ENCODE measurements around the gene CLDN24. TPM values are rescaled to one million over a fixed set of nuclear protein-coding genes. Genes with fewer than 3 reads are reported as not detected.

Gene CLDN24
- total and polyA plus RNA-seq, 7 experiments from 2014 or later: not detected

GRCh38 chr4:183332447-183332846, 10.2 kb upstream of the CLDN24 start:
- H3K27ac ChIP-seq (ENCODE audit: low read depth, low read length): no peak overlapping the region
- H3K27me3 ChIP-seq (ENCODE audit: control insufficient read depth in 2 of 2, insufficient read depth in 2 of 2, low read length in 2 of 2): no peaks in the 10 kb centered on the region
- intact Hi-C loops (cut with micrococcal nuclease): no loop called here
- H3K4me1 ChIP-seq (ENCODE audit: control insufficient read depth in 2 of 2, insufficient read depth in 2 of 2, low read length in 2 of 2): no peaks in the 10 kb centered on the region
- no peak for DNase-seq
- ChIA-PET CTCF (no interaction called here), POLR2A (no interaction called here)
- peaks cover 0 to 4% (median 0%) of the 10 kb centered on the region in 7 donors for H3K4me1 Mint-ChIP-seq
- peaks cover 0 to 9% (median 0%) of the 10 kb centered on the region in 11 donors for H3K9me3 Mint-ChIP-seq
- H3K4me3 Mint-ChIP-seq: no peak overlapping the region
- H3K27me3 Mint-ChIP-seq: peaks cover 5 to 21% (median 18%) of the 10 kb centered on the region in 5 donors
- H3K4me3 ChIP-seq (ENCODE audit: low read length): no peak overlapping the region
- H3K27ac Mint-ChIP-seq: no peak overlapping the region
- no peaks in the 10 kb centered on the region for H3K36me3 ChIP-seq (ENCODE audit: control insufficient read depth in 2 of 3, insufficient read depth in 3 of 3, low read length in 3 of 3)
- no peaks in the 10 kb centered on the region for H3K9me3 ChIP-seq (ENCODE audit: control insufficient read depth in 2 of 3, low read length in 3 of 3)
- H3K36me3 Mint-ChIP-seq: peaks cover 0 to 9% (median 0%) of the 10 kb centered on the region in 5 donors
- no peak for ATAC-seq

- Mint-ChIP-seq H3K4me3 (no peak overlapping the region), H3K4me1 (peaks cover 0 to 4% (median 0%) of the 10 kb centered on the region in 7 donors), H3K36me3 (peaks cover 0 to 9% (median 0%) of the 10 kb centered on the region in 5 donors), H3K27ac (no peak overlapping the region), H3K9me3 (peaks cover 0 to 15% (median 3%) of the 10 kb centered on the region in 11 donors), H3K27me3 (peaks cover 5 to 18% (median 18%) of the 10 kb centered on the region in 5 donors)
- ATAC-seq (no peak), DNase-seq (no peak)
- ChIA-PET POLR2A (no interaction called here), CTCF (no interaction called here)
- Histone ChIP-seq H3K4me1 (ENCODE audit: control insufficient read depth in 2 of 2, insufficient read depth in 2 of 2, low read length in 2 of 2) (no peaks in the 10 kb centered on the region), H3K9me3 (ENCODE audit: control insufficient read depth in 2 of 3, low read length in 3 of 3) (no peaks in the 10 kb centered on the region), H3K27me3 (ENCODE audit: control insufficient read depth in 2 of 2, insufficient read depth in 2 of 2, low read length in 2 of 2) (no peaks in the 10 kb centered on the region), H3K27ac (ENCODE audit: low read depth, low read length) (no peak overlapping the region), H3K36me3 (ENCODE audit: control insufficient read depth in 2 of 3, insufficient read depth in 3 of 3, low read length in 3 of 3) (no peaks in the 10 kb centered on the region), H3K4me3 (ENCODE audit: low read length) (no peak overlapping the region)
- intact Hi-C loops (cut with micrococcal nuclease): no loop called here
These were observed 8.6 kb upstream of the CLDN24 start for GRCh38 chr4:183330841-183331240.

GRCh38 chr4:183329954-183330742, 7.9 kb upstream of the CLDN24 start:
- POLR2A ChIA-PET: no interaction called here
- ATAC-seq: no peak
- Mint-ChIP-seq H3K27ac (no peak overlapping the region), H3K9me3 (peaks cover 0 to 15% (median 3%) of the 10 kb centered on the region in 11 donors), H3K36me3 (peaks cover 0 to 9% (median 0%) of the 10 kb centered on the region in 5 donors), H3K4me1 (no peaks in the 10 kb centered on the region), H3K27me3 (peaks cover 5 to 18% (median 12%) of the 10 kb centered on the region in 5 donors), H3K4me3 (no peak overlapping the region)
- no peaks in the 10 kb centered on the region for H3K9me3 ChIP-seq (ENCODE audit: control insufficient read depth in 2 of 3, low read length in 3 of 3)
- no peak for DNase-seq
- intact Hi-C loops (cut with micrococcal nuclease): no loop called here
- CTCF ChIA-PET: no interaction called here
- H3K27me3 ChIP-seq (ENCODE audit: control insufficient read depth in 2 of 2, insufficient read depth in 2 of 2, low read length in 2 of 2): no peaks in the 10 kb centered on the region
- H3K4me3 ChIP-seq (ENCODE audit: low read length): no peak overlapping the region
- H3K4me1 ChIP-seq (ENCODE audit: control insufficient read depth in 2 of 2, insufficient read depth in 2 of 2, low read length in 2 of 2): no peaks in the 10 kb centered on the region
- no peaks in the 10 kb centered on the region for H3K36me3 ChIP-seq (ENCODE audit: control insufficient read depth in 2 of 3, insufficient read depth in 3 of 3, low read length in 3 of 3)
- H3K27ac ChIP-seq (ENCODE audit: low read depth, low read length): no peak overlapping the region

GRCh38 chr4:183329244-183329643, 7.0 kb upstream of the CLDN24 start:
- Mint-ChIP-seq H3K4me1 (no peaks in the 10 kb centered on the region), H3K27ac (no peak overlapping the region), H3K36me3 (peaks cover 0 to 9% (median 0%) of the 10 kb centered on the region in 5 donors), H3K9me3 (peaks cover 0 to 15% (median 3%) of the 10 kb centered on the region in 11 donors), H3K4me3 (no peak overlapping the region), H3K27me3 (peaks cover 5 to 18% (median 12%) of the 10 kb centered on the region in 5 donors)
- DNase-seq (no peak), ATAC-seq (no peak)
- POLR2A ChIA-PET: no interaction called here
- H3K27ac ChIP-seq (ENCODE audit: low read depth, low read length): no peak overlapping the region
- H3K4me3 ChIP-seq (ENCODE audit: low read length): no peak overlapping the region
- CTCF ChIA-PET: no interaction called here
- no peaks in the 10 kb centered on the region for H3K36me3 ChIP-seq (ENCODE audit: control insufficient read depth in 2 of 3, insufficient read depth in 3 of 3, low read length in 3 of 3)
- intact Hi-C loops (cut with micrococcal nuclease): no loop called here
- no peaks in the 10 kb centered on the region for H3K9me3 ChIP-seq (ENCODE audit: control insufficient read depth in 2 of 3, low read length in 3 of 3)
- no peaks in the 10 kb centered on the region for H3K4me1 ChIP-seq (ENCODE audit: control insufficient read depth in 2 of 2, insufficient read depth in 2 of 2, low read length in 2 of 2)
- H3K27me3 ChIP-seq (ENCODE audit: control insufficient read depth in 2 of 2, insufficient read depth in 2 of 2, low read length in 2 of 2): no peaks in the 10 kb centered on the region

- Mint-ChIP-seq H3K4me1 (no peaks in the 10 kb centered on the region), H3K27me3 (peaks cover 4 to 14% (median 12%) of the 10 kb centered on the region in 5 donors), H3K27ac (no peak overlapping the region), H3K4me3 (no peak overlapping the region), H3K36me3 (peaks cover 0 to 9% (median 0%) of the 10 kb centered on the region in 5 donors), H3K9me3 (peaks cover 0 to 15% (median 3%) of the 10 kb centered on the region in 11 donors)
- no peaks in the 10 kb centered on the region for H3K9me3 ChIP-seq (ENCODE audit: control insufficient read depth in 2 of 3, low read length in 3 of 3)
- ATAC-seq: no peak
- H3K36me3 ChIP-seq (ENCODE audit: control insufficient read depth in 2 of 3, insufficient read depth in 3 of 3, low read length in 3 of 3): no peaks in the 10 kb centered on the region
- no peak overlapping the region for H3K4me3 ChIP-seq (ENCODE audit: low read length)
- DNase-seq: no peak
- H3K27me3 ChIP-seq (ENCODE audit: control insufficient read depth in 2 of 2, insufficient read depth in 2 of 2, low read length in 2 of 2): no peaks in the 10 kb centered on the region
- ChIA-PET CTCF (no interaction called here), POLR2A (no interaction called here)
- no peaks in the 10 kb centered on the region for H3K4me1 ChIP-seq (ENCODE audit: control insufficient read depth in 2 of 2, insufficient read depth in 2 of 2, low read length in 2 of 2)
- no peak overlapping the region for H3K27ac ChIP-seq (ENCODE audit: low read depth, low read length)
- intact Hi-C loops (cut with micrococcal nuclease): no loop called here
These were observed 6.6 kb upstream of the CLDN24 start for GRCh38 chr4:183328832-183329231.

- Mint-ChIP-seq H3K36me3 (peaks cover 0 to 9% (median 0%) of the 10 kb centered on the region in 5 donors), H3K4me1 (no peaks in the 10 kb centered on the region), H3K27me3 (peaks cover 1 to 9% (median 5%) of the 10 kb centered on the region in 5 donors), H3K9me3 (peaks cover 0 to 15% (median 3%) of the 10 kb centered on the region in 11 donors), H3K4me3 (no peak overlapping the region), H3K27ac (no peak overlapping the region)
- H3K4me1 ChIP-seq (ENCODE audit: control insufficient read depth in 2 of 2, insufficient read depth in 2 of 2, low read length in 2 of 2): no peaks in the 10 kb centered on the region
- DNase-seq: no peak
- intact Hi-C loops (cut with micrococcal nuclease): no loop called here
- H3K4me3 ChIP-seq (ENCODE audit: low read length): no peak overlapping the region
- H3K36me3 ChIP-seq (ENCODE audit: control insufficient read depth in 2 of 3, insufficient read depth in 3 of 3, low read length in 3 of 3): no peaks in the 10 kb centered on the region
- ChIA-PET CTCF (no interaction called here), POLR2A (no interaction called here)
- no peak overlapping the region for H3K27ac ChIP-seq (ENCODE audit: low read depth, low read length)
- no peak for ATAC-seq
- H3K27me3 ChIP-seq (ENCODE audit: control insufficient read depth in 2 of 2, insufficient read depth in 2 of 2, low read length in 2 of 2): no peaks in the 10 kb centered on the region
- H3K9me3 ChIP-seq (ENCODE audit: control insufficient read depth in 2 of 3, low read length in 3 of 3): no peaks in the 10 kb centered on the region
These were observed 5.6 kb upstream of the CLDN24 start for GRCh38 chr4:183327827-183328226.

GRCh38 chr4:183326853-183327252, 4.6 kb upstream of the CLDN24 start:
- H3K36me3 Mint-ChIP-seq: peaks cover 0 to 9% (median 0%) of the 10 kb centered on the region in 5 donors
- no peaks in the 10 kb centered on the region for H3K36me3 ChIP-seq (ENCODE audit: control insufficient read depth in 2 of 3, insufficient read depth in 3 of 3, low read length in 3 of 3)
- H3K4me1 ChIP-seq (ENCODE audit: control insufficient read depth in 2 of 2, insufficient read depth in 2 of 2, low read length in 2 of 2): no peaks in the 10 kb centered on the region
- peaks cover 0 to 6% (median 0%) of the 10 kb centered on the region in 7 donors for H3K4me1 Mint-ChIP-seq
- H3K27ac Mint-ChIP-seq: no peak overlapping the region
- no peak overlapping the region for H3K27ac ChIP-seq (ENCODE audit: low read depth, low read length)
- ChIA-PET POLR2A (no interaction called here), CTCF (no interaction called here)
- DNase-seq (no peak), ATAC-seq (no peak)
- H3K9me3 Mint-ChIP-seq: peaks cover 0 to 15% (median 3%) of the 10 kb centered on the region in 11 donors
- H3K4me3 Mint-ChIP-seq: no peak overlapping the region
- intact Hi-C loops (cut with micrococcal nuclease): no loop called here
- no peaks in the 10 kb centered on the region for H3K27me3 ChIP-seq (ENCODE audit: control insufficient read depth in 2 of 2, insufficient read depth in 2 of 2, low read length in 2 of 2)
- H3K4me3 ChIP-seq (ENCODE audit: low read length): no peak overlapping the region
- peaks cover 0 to 3% (median 0%) of the 10 kb centered on the region in 5 donors for H3K27me3 Mint-ChIP-seq
- no peaks in the 10 kb centered on the region for H3K9me3 ChIP-seq (ENCODE audit: control insufficient read depth in 2 of 3, low read length in 3 of 3)
